ENCODE data around the gene KATNAL2.

Gene KATNAL2

GRCh38 chr18:46917108-46917802 lies at the start of gene KATNAL2, which contains the start of gene PIAS2:
TSS of gene KATNAL2 (plus strand) at chr18:46917602. CDS start at chr18:46946873, 29,271 bp downstream.
TSS of gene PIAS2 (minus strand) at chr18:46917507. CDS start at chr18:46917345, 162 bp downstream.
- peak; percentile 62 for DNase-seq (ENCODE audit: low read depth)

- DNase-seq (ENCODE audit: low read depth), result no peak
Observed at GRCh38 chr18:46868169-46868921, 49.1 kb upstream of the KATNAL2 start.

- no peak for DNase-seq (ENCODE audit: low read depth)
Observed at GRCh38 chr18:46877329-46877987, 39.9 kb upstream of the KATNAL2 start.

- no peak for DNase-seq (ENCODE audit: low read depth)
Observed at GRCh38 chr18:46883180-46883579, 34.2 kb upstream of the KATNAL2 start.

- no peak for DNase-seq (ENCODE audit: low read depth)
Observed at GRCh38 chr18:46886893-46887292, 30.5 kb upstream of the KATNAL2 start.

GRCh38 chr18:46888965-46889364 lies 28.4 kb upstream of the KATNAL2 start:
- no peak for DNase-seq (ENCODE audit: low read depth)

- no peak for DNase-seq (ENCODE audit: low read depth)
Observed at GRCh38 chr18:46891742-46892214, 25.6 kb upstream of the KATNAL2 start.

GRCh38 chr18:46892842-46893241 lies 24.6 kb upstream of the KATNAL2 start:
- no peak for DNase-seq (ENCODE audit: low read depth)

- no peak for DNase-seq (ENCODE audit: low read depth)
Observed at GRCh38 chr18:46893360-46893759, 24.0 kb upstream of the KATNAL2 start.

- DNase-seq (ENCODE audit: low read depth), result no peak
Observed at GRCh38 chr18:46894124-46894523, 23.3 kb upstream of the KATNAL2 start.

GRCh38 chr18:46899274-46899948 lies 18.0 kb upstream of the KATNAL2 start:
- no peak for DNase-seq (ENCODE audit: low read depth)

GRCh38 chr18:46903406-46903805 lies 14.0 kb upstream of the KATNAL2 start:
- DNase-seq (ENCODE audit: low read depth), result no peak

- no peak for DNase-seq (ENCODE audit: low read depth)
Observed at GRCh38 chr18:46909497-46909896, 7.9 kb upstream of the KATNAL2 start.

GRCh38 chr18:46910856-46911255 lies 6.5 kb upstream of the KATNAL2 start:
- DNase-seq (ENCODE audit: low read depth), result no peak

- no peak for DNase-seq (ENCODE audit: low read depth)
Observed at GRCh38 chr18:46915800-46916550, 1.4 kb upstream of the KATNAL2 start.

- DNase-seq (ENCODE audit: low read depth), result no peak
Observed at GRCh38 chr18:46916551-46917107, 773 bp upstream of the KATNAL2 start.

GRCh38 chr18:46917803-46918600 lies 600 bp downstream of the KATNAL2 start:
- no peak for DNase-seq (ENCODE audit: low read depth)

- no peak for DNase-seq (ENCODE audit: low read depth)
Observed at GRCh38 chr18:46920067-46920466, 2.7 kb downstream of the KATNAL2 start.

- no peak for DNase-seq (ENCODE audit: low read depth)
Observed at GRCh38 chr18:46920653-46921052, 3.3 kb downstream of the KATNAL2 start.

GRCh38 chr18:46939337-46939963 lies 22.0 kb downstream of the KATNAL2 start:
- DNase-seq (ENCODE audit: low read depth), result no peak

Measured in stimulated activated CD8-positive, alpha-beta memory T cell treated with anti-CD3 and anti-CD28 coated beads, Interleukin-15, amount 100 ng/mL, for 24 hours (primary cell).